ENCODE measurements around the gene RANBP17.

RANBP17 gene

DNA sequence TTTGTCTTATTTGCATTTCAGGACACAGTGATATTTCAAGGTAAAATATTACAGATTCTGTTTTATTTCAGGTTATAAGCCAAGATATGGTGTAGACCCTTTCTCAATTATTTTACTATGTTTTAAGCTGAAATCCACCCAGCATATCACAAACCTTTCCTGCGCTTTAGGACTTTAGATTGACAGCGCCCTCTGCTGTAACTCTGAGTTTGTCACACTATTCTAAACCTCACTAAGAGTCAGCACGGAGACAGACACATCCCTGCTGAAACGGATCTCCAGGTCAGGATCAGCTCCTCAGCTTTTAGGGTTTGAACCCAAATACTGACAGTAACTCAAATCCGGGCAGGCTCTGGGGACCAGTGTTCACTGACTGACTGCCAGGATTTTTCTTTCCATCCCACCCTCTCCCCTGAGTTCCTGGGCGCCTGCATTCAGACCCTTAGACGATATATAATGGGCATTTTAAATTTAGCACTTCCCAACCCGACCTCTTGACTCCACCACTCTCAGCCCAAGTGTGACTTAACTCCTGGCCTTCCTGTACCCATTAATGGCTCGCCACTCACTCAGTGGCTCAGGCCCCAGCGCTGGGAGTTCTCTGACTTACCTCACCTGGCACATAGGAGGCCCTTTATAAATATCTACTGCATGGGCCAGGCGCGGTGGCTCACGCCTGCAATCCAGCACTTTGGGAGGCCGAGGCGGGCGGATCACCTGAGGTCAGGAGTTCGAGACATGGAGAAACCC, 480.7 kb downstream of the RANBP17 start:
- H3K9me3 ChIP-seq (ENCODE audit: control insufficient read depth, insufficient read depth, low read depth, low read length), result no peaks in the 10 kb centered on the region
- TF ChIP-seq ZSCAN23 (tag by site-specific recombination; IDR thresholded peaks at IDR 0.05) (no peak), ZNF654 (tag by site-specific recombination; IDR thresholded peaks at IDR 0.05; ENCODE audit: low read depth) (peak; percentile 75), MZF1 (tag by site-specific recombination; IDR thresholded peaks at IDR 0.05; ENCODE audit: borderline replicate concordance) (no peak), SCRT1 (tag by site-specific recombination; IDR thresholded peaks at IDR 0.05; ENCODE audit: borderline replicate concordance) (no peak), ZNF2 (tag by site-specific recombination; IDR thresholded peaks at IDR 0.05) (0 out of 2 replicates have a peak, but pooled peaks have one; percentile 46)
- no peak overlapping the region for H3K4me3 ChIP-seq (ENCODE audit: low read depth, low read length)
- no peaks in the 10 kb centered on the region for H3K4me1 ChIP-seq (ENCODE audit: control insufficient read depth, insufficient read depth, low read length)
- no peak overlapping the region for H3K27ac ChIP-seq (ENCODE audit: extremely low read depth, low read depth, low read length)
- ChIA-PET POLR2A (interaction anchor here (0.5 to 1.0 kb wide), 3 partner anchors 40 to 45 kb away, joined by 3 read pairs; partner anchors contain the start of gene NPM1), CTCF (interaction anchor here (0.5 to 6.5 kb wide), 40 partner anchors 8 to 929 kb away, joined by 3 to 101 read pairs (median 4); no protein-coding TSS in a partner anchor)
- H3K36me3 ChIP-seq (ENCODE audit: control insufficient read depth in 2 of 2, insufficient read depth in 1 of 2, low read length in 2 of 2), result no peaks in the 10 kb centered on the region

DNA sequence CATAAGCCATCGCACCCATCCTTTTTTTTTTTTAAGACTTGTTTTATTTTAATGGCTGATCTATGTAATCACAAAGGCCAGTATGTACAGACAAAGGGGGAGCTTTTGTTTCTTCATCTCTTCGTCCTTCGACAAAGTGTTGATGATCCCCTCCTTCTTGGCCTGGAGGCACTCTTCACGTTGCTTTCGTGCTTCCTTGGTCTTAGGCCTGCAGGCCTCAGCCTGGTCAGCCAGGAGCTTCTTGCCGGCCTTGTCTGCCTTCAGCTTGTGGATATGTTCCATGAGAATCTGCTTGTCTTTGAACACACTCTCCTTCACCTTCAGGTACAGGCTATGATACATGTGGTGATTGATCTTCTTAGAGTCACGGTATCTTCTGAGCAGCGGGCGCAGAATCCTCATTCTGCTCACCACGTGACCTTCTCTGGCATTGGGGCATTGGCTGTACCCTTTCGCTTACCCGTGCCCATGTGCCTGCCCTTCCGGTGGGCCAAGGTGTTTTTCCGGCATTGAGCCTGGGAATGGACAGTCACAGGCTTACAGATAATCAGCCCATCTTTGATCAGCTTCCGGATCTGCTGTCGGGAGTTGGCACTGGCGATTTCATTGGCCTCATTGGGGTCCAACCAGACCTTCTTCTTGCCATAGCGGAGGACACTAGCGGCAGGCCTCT, 483.3 kb downstream of the RANBP17 start:
- H3K27ac ChIP-seq (ENCODE audit: extremely low read depth, low read depth, low read length), result no peak overlapping the region
- H3K36me3 ChIP-seq (ENCODE audit: control insufficient read depth in 2 of 2, insufficient read depth in 1 of 2, low read length in 2 of 2), result no peaks in the 10 kb centered on the region
- H3K4me3 ChIP-seq (ENCODE audit: low read depth, low read length), result no peak overlapping the region
- TF ChIP-seq SP7 (tag by site-specific recombination; IDR thresholded peaks at IDR 0.05), result no peak
- no peak for TF ChIP-seq ZBTB7A (tag by site-specific recombination; IDR thresholded peaks at IDR 0.05; ENCODE audit: low read depth)
- TF ChIP-seq ZNF544 (tag by site-specific recombination; IDR thresholded peaks at IDR 0.05), result no peak
- ChIA-PET POLR2A (no interaction called here), CTCF (interaction anchor here (0.6 to 6.5 kb wide), 6 partner anchors 11 to 194 kb away, joined by 3 to 101 read pairs (median 7); no protein-coding TSS in a partner anchor)
- H3K9me3 ChIP-seq (ENCODE audit: control insufficient read depth, insufficient read depth, low read depth, low read length), result no peaks in the 10 kb centered on the region
- H3K4me1 ChIP-seq (ENCODE audit: control insufficient read depth, insufficient read depth, low read length), result no peaks in the 10 kb centered on the region
